HG02981 (cell line): Measurements from ENCODE around the gene ERLIN1.
"Not testable (repeated sequence)": the region's sequence is repeated elsewhere in the genome, so short reads cannot be mapped to it uniquely, and the experiment has no call there.

Source experiments
- ATAC-seq: cut with Tn5 transposase; IDR thresholded peaks from one replicate; pipeline ENCODE4 v1.9.1; 2021; ENCODE audit warnings: mild to moderate bottlenecking, moderate library complexity; ENCODE audit not compliant: unreplicated experiment

Gene ERLIN1

DNA sequence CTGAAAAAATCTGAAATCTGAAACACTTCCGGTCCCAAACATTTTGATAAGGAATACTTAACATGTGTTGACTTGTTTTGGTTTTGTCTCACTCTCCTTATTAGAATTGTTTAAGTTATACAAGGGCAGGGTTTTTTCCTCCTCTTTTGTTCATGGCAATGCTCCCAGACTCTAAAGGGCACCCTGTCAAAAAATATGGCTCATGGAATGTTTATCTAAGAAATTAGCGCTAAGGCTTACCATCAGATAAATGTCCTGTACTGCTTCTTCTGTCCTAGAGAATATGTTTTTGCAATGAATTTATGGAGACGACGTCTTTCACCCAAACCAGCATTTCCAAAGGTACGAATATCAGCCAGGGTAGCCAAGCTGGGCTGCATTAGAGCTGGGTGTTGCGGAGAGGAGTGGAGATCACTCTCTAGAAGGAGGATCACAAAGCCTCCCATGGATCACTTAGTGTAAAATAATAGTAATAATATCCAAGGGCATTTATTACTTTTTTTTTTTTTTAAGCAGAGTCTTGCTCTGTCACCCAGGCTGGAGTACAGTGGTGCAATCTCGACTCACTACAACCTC is 46.8 kb downstream of the ERLIN1 start:
- no peak for ATAC-seq

DNA sequence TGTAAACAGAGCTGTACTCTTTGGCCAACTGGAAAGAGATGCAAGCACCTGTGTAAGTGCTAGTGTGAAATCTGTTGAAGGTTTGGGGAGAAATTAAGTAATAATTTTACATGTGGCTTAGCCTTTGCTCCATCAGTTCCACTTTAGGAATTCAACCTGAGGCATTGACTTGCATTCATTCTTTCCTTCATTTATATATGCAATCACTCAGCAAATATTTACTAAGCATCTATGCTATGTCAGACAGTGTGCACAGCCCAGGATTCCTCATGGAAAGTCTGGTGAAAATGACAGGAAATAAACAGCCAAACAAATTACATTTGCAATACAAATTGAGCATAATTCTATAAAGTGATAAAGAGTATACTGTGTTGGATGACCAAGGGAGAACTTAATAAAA is 50.3 kb downstream of the ERLIN1 start:
- ATAC-seq = no peak

DNA sequence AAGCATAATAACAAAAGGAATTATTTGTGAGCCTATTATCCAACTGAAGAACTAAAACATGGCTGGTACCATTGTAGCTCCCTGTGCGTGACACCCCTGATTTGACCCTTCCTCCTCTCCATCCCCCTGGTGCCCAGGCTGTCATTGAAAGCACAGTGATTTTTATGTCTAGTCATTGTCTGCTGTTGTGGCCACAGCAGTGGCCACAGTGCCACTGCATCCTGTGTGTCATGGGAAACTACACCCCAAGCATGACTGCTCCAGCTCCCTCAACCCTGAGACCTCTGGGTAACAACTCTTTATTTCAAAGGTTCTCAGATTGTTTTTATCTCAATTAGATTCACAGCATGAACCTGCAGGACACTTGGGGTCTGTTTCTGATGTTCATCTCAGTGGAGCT is 52.0 kb downstream of the ERLIN1 start:
- ATAC-seq = no peak

DNA sequence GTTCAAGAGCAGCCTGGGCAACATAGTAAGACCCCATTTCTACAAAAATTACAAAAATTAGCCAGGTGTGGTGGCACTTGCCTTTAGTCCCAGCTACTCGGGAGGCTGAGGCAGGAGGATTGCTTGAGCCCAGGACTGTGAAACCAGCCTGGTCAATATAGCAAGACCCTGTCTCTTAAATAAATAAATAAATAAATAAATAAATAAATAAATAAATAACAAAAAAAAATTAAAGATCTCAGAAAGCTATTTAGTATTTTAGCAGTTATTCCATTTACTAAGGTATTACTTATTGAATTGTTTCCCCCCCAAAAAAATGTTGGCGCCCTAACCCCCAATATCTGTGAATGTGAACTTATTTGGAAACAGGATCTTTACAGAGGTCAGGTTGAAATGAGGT is 53.4 kb downstream of the ERLIN1 start:
- no peak for ATAC-seq

DNA sequence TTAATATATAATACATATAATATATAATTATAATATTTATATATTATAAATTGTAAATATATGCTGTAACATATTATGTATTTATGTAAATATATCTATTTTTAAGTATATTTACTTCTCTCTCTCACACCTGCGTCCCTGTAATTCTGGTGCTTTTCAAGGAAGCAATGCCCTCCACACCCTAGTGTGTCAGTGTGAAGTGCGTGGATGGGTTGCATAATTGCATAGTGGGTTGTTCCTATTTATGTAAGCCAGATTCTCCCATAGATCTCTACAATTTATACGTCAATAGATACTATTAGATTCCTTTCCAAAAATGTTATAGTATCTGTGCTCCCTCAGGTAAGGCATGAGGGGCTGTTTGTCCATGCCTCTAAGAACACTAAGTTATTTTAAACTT is 54.3 kb downstream of the ERLIN1 start:
- no peak for ATAC-seq

DNA sequence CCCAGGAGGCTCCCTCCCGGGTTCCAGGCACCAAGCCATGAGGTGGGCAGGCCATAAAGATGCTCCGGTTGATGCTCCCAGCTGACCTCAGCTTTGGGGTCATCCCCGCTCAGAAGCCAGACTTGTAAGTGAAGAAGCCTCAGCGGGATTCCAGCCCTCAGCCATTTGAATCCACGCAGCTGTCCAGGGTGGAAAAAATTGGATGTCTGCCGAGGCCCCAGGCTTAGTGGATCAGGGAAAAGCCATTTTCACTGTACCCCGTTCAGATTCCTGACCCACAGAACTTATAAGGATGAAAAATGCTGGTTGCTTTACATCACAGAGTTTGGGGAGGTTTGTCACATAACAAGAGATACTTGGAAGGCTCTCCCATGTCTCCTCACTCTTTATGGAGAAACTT is 55.0 kb downstream of the ERLIN1 start:
- ATAC-seq = no peak

DNA sequence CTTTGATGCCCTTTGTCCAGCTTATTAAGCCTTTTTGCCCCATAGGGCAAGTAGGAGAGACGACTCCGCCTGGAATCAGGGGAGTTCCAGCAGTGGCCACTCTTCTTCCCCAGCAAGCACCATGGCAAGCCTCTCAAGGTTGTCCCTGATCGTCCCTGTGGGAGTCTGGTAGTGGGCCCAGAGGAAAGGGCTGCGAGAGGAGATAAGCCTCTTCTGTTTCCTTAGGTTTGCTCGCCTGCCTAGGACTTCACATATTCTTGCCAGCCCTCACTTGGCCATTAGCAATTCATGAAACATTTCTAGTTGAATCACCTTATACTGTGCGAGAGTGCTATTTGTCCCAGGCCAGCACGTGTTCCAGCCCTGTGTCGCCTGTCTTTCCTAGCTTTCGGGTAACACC is 56.4 kb downstream of the ERLIN1 start:
- no peak for ATAC-seq

DNA sequence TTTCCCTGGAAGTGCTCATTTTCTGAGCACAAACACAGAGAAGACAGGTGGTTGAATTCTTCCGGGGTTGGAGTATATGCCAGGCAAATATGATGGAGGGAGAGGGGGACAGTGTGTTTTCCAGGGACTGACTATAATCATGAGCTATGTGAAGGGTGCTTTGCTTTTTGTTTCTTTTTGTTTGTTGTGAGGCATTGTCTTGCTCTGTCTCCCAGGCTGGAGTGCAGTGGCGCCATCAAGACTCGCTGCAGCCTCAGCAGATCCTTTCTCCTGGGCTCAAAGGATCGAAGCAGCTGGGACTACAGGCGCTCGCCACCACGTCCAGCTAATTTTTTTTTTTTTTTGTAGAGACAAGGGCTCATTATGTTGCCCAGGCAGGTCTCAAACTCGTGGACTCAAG is 56.9 kb downstream of the ERLIN1 start:
- no peak for ATAC-seq

DNA sequence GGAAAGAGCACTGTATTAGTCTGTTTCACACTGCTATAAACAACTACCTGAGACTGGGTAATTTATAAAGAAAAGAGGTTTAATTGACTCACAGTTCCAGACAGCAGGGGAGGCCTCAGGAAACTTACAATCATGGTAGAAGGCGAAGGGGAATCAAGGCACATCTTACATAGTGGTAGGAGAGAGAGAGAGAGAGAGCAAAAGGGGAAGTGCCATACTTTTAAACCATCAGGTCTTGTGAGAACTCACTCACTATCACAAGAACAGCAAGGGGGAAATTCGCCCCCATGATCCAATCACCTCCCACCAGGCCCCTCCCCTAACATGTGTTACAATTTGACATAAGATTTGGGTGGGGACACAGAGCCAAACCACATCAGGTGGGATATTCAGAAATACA is 60.5 kb downstream of the ERLIN1 start:
- ATAC-seq = not testable (repeated sequence)

DNA sequence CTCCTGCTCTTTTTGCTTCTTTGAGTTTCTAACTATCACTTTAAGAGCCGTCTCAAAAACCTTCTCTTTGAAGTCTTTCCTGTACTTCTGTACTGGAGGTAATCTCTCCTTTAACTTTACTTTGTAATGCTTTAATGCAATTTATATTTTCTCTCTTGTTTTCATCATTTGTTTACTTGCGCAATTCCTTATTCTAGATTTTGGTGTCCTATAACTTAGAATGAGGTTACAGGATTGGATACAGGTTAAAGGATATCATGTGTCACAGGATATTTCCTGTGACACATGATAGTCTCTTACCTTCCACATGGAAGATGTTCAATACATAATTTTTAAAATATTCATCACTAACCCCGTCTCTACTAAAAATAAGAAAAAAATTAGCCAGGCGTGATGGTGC is 61.7 kb downstream of the ERLIN1 start:
- no peak for ATAC-seq

DNA sequence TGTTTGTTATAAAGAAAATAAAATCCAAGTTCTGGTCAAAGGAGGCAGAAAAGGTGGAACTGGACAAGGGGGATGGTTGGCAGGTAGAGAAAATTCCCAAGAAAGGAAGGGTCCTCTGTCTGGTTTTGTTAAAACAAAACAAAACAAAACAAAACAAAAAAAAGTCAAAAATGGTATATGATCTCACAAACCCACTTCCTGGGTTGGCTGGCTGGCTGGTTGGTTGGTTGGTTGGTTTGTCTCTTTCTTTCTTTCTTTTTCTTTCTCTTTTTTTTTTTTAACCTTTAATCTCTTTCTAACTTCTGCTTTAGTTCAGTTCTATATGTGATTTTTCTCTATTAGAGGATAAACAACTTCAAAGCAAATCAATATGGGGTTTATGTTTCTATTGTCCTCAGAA is 63.0 kb downstream of the ERLIN1 start:
- ATAC-seq = no peak

DNA sequence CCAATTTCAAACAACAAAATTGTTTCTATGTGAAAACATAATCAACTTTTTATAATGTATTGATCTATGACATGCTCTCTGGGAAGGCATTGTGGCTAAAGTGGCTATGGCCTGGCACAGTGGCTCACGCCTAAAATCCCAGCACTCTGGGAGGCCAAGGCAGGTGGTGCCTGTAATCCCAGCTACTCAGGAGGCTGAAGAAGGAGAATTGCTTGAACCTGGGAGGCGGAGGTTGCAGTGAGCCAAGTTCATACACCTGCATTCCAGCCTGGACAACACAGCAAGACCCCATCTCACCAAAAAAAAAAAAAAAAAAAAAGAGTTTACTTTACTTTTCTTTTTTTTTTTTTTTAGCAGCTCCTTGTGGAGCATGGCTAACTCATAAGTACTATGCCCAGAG is 65.3 kb downstream of the ERLIN1 start:
- no peak for ATAC-seq

DNA sequence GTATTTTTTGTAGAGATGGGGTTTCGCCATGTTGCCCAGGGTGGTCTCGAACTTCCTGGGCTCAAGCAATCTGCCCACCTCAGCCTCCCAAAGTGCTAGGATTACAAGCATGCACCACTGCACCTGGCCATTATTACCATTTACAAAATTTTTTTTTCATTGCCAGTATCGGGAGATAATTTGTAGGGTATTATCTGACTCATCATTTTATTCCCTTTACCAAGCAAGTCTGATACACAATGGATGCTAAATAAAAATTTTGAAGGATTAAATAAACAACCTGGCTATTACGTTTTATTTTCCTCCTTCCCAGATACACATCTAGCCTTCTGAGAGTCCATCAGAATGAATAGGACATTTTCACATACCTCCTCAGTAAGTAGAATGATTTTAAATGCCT is 66.1 kb downstream of the ERLIN1 start:
- no peak for ATAC-seq

DNA sequence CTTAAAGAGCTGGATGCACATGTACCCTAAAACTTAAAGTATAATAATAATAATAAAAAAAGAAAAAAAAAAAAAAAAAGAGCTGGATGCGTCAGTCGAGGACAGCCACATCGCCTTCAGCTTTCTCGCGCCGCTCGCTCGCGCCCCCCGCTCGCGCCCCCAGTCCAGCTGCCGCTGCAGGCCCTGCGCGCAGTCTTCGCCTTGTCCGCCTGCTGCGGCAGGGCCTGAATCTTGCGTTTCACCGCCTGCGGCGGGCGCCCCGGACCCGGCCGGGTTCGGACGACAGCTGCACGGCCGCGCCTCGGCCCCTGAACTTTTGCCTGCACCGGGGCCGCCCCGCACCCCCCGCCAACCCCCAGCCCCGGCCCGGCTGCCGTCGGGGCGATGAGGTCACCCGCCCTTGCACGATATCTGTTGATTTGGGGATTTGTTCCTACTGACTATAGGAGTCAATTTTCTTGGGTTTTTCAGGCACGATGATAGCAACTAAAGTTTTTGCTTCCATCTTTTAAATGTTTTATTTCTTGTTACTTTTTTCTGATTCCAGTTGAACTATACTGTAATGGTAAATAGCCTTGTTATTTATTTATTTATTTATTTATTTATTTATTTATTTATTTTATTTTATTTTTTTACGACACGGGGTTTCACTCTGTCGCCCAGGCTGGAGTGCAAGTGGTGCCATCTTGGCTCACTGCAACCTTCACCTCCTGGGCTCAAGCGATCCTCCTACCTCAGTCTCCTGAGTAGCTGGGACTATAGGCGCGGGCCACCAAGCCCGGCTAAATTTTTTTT is 70.7 kb downstream of the ERLIN1 start:
- ATAC-seq = no peak

DNA sequence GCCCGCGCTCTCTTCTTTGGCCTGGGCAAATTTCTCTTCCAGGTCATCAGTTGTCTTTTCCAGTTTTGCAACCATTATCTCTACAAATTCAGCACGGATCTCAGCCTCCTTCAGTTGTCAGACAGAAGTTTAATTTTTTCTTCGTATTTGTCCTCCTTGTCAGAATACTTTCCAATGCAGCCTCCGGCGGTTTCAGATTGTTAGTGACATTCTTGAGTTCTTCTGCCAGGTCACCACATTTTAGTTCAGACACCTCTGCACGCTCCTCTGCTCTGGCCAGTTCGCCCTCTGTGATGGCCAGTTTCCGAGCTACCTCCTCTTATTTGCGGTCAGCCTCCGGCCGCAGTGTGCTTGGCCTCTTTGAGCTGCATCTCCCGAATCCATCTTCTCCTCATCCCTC is 71.4 kb downstream of the ERLIN1 start:
- ATAC-seq = no peak

DNA sequence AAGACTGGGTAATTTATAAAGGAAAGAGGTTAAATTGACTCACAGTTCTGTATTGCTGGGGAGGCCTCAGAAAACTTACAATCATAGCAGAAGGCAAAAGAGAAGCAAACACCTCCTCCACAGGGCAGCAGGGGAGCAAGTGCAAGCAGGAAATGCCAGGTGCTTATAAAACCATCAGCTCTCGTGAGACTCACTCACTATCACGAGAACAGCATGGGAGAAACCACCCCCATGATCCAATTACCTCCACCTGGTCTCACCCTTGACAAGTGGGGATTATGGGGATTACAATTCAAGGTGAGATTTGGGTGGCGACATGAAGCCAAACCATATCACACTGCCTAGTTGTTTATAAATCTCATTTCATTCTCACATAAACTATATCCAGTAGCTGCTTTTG is 76.2 kb downstream of the ERLIN1 start:
- ATAC-seq = no peak

DNA sequence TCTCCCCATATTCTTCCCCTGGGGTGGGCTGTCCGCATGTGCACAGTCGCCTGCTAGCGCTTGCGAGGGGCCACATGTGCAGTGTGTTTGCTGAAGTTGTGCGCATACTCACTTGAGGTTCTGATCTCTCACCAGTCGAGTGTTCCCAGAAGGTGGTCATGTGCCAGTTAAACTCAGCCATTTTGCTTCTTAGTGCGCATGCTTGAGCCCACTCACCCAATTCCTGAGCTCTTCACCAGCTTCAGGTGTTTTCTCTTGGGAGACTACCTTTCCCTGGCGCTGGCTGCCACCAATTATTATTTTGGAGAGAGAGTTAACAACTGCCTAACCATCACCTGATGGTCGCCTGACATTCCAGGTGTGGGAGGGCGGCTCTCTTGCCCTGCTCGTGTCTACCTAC is 79.0 kb downstream of the ERLIN1 start:
- ATAC-seq = no peak

DNA sequence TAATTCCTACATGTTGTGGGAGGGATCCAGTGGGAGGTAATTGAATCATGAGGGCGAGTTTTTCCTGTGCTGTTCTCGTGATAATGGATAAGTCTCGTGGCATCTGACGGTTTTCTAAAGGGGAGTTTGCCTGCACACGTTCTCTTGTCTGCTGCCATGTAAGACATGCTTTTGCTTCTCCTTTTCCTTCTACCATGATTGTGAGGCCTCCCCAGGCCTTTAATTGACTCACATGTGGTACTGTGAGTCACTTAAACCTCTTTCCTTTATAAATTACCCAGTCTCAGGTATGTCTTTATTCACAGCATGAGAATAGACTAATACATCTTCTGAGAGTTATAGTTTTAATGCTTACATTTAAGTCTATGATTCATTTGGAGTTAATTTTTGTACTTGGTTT is 81.5 kb downstream of the ERLIN1 start:
- ATAC-seq = no peak

DNA sequence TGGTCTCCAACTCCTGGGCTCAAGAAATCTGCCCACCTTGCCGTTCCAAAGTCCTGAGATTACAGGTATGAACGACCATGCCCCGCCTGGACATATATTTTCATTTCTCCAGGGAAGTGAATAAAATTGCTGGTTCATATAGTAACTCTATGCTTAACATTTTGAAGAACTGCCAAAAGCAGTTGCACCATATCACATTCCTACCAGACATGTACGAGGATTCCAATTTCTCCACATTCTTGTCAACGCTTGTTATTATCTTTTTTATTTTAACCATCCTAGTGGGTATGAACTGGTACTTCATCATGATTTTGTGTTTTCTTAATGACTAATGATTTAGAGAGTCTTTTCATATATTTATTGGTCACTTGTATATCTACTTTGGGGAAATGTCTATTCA is 82.2 kb downstream of the ERLIN1 start:
- no peak for ATAC-seq

DNA sequence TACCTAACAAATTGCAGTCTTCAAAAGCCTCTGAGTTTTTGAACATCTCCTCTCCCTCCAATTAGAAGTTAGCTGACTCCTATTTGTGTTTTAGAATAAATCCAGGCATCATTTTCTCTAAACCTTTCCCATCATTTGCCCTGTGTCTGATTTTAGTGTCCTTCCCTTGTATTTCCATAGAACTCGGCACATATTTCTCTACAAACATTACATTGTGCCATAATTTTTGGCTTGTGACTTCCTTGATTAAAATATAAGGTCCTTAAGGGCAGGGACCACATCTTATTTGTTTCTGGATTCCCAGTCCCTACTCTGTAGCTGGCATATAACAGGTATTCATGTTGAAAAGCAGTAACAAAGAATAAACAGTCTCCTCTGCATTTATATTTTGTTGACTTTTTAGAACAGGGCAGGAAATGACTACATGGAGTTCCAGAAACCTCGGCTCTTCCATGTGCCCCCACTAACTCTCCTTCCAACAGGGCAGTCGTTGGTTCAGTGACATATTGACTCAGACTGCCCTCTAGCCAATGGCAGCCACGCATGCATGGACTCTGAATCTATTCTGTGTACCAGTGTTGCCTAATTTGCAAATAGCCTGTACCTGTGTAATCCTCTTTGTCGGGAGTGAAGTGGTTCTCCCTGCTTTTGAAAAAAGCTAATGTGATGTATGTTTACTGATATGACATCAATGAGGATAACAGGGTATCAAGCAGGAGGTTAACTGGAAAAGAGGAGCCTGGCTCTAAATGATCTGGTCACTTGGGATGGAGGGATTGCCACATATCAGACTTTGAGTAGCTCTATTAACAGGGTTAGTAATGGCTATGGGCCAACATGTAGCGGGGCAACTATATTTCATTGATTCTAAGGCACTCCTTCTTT is 84.4 kb downstream of the ERLIN1 start:
- no peak for ATAC-seq

DNA sequence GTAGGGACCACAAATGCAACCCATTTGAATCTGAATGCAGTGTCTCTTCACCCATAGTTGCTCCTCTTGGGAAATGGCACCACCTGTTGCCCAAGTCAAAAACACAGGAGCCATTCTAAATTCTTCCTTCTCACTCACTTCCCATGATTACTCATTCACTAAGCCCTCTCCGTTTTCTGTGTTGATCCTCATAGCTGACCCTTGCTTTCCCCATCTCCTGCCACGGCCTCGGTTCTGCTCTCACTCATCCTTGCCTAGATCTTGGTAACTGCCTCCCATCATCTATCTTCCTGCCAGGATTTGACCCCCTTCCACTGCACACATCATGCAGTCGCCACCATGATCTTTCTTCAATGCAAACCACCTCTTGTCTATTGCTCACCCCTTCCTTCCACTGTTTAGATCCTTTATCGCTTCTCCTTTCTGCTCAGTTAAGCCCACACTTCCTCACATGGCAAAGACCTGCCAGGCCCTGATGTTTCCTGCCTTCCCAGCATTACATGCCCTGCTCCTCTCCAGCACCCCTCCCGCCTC is 85.1 kb downstream of the ERLIN1 start:
- no peak for ATAC-seq
